IMR-90 (cell line): ENCODE results near the gene PGA5. TPM values are rescaled to one million over a fixed set of nuclear protein-coding genes. Genes with fewer than 3 reads are reported as not detected.

ENCODE experiments used
- ATAC-seq: fragments of 200-7000 bp; cut with Tn5 transposase; 2 replicates; pipeline ENCODE4 v1.9.1; 2020; ENCODE audit warnings: low read depth, mild to moderate bottlenecking, moderate library complexity
- BruUV-seq: library from RNA; stranded (reverse); fragments of 400-500 nt; replicated peaks from 2 replicates; lab custom pipeline; 2021; lab: Mats Ljungman, UMichigan
- CTCF ChIA-PET: fragments of 300-600 bp; formaldehyde crosslinking; extraction: SDS; loops from one replicate; lab custom pipeline; 2021; ENCODE audit warnings: antibody characterized with exemption; lab: Yijun Ruan, JAX
- POLR2A ChIA-PET: fragments of 300-600 bp; sonication (Branson Sonifier 250); formaldehyde crosslinking; loops from one replicate; lab custom pipeline; 2022; ENCODE audit warnings: antibody characterized with exemption; ENCODE audit not compliant: unreplicated experiment; lab: Charles Lee
- DNase-seq: peaks from one replicate; pipeline ENCODE4 v3.0.0; 2013
- H2AFZ ChIP-seq: replicated peaks from 2 replicates; pipeline ENCODE3; 2013; ENCODE audit warnings: low read length, mild to moderate bottlenecking; ENCODE audit not compliant: poor library complexity
- H2AK5ac ChIP-seq: 2 replicates; pipeline ENCODE4 v1.6.1; 2013; ENCODE audit warnings: low read depth, low read length, inconsistent platforms
- H2AK9ac ChIP-seq: replicated peaks from 2 replicates; pipeline ENCODE3; 2013; ENCODE audit warnings: mild to moderate bottlenecking, low read depth, low read length, moderate library complexity; ENCODE audit not compliant: poor library complexity
- H2BK120ac ChIP-seq: 2 replicates; pipeline ENCODE4 v1.6.1; 2013; ENCODE audit warnings: low read depth, low read length, inconsistent platforms
- H2BK15ac ChIP-seq: 3 replicates; pipeline ENCODE4 v1.6.1; 2013; ENCODE audit warnings: low read depth, low read length, inconsistent platforms
- H2BK20ac ChIP-seq: 2 replicates; pipeline ENCODE4 v1.6.1; 2013; ENCODE audit warnings: low read depth, mild to moderate bottlenecking, inconsistent platforms, low read length, moderate library complexity
- H2BK5ac ChIP-seq: 2 replicates; pipeline ENCODE4 v1.6.1; 2013; ENCODE audit warnings: mild to moderate bottlenecking, low read depth, low read length, inconsistent platforms; ENCODE audit not compliant: poor library complexity, severe bottlenecking
- H3K14ac ChIP-seq: replicated peaks from 2 replicates; pipeline ENCODE4 v1.6.1; 2013; ENCODE audit warnings: low read depth, low read length, inconsistent platforms
- H3K18ac ChIP-seq: 2 replicates; pipeline ENCODE4 v1.6.1; 2013; ENCODE audit warnings: low read depth, low read length, control low read depth
- H3K23ac ChIP-seq: 2 replicates; pipeline ENCODE4 v1.6.1; 2013; ENCODE audit warnings: low read depth, low read length, inconsistent platforms
- H3K27ac ChIP-seq: 2 replicates; pipeline ENCODE4 v1.5.1; 2013; ENCODE audit warnings: mild to moderate bottlenecking, control low read depth, low read length; ENCODE audit not compliant: insufficient read depth
- H3K27me3 ChIP-seq: 2 replicates; pipeline ENCODE4 v1.6.1; 2013; ENCODE audit warnings: low read length; ENCODE audit not compliant: control insufficient read depth, insufficient read depth
- H3K36me3 ChIP-seq: 2 replicates; pipeline ENCODE4 v1.6.1; 2013; ENCODE audit warnings: low read length, mixed read lengths; ENCODE audit not compliant: control insufficient read depth, insufficient read depth
- H3K4ac ChIP-seq: 2 replicates; pipeline ENCODE4 v1.6.1; 2013; ENCODE audit warnings: low read depth, low read length, inconsistent platforms
- H3K4me1 ChIP-seq: 2 replicates; pipeline ENCODE4 v1.6.1; 2013; ENCODE audit warnings: low read length, mixed read lengths; ENCODE audit not compliant: control insufficient read depth, insufficient read depth
- H3K4me2 ChIP-seq: 2 replicates; pipeline ENCODE4 v1.6.1; 2013; ENCODE audit warnings: low read depth, mild to moderate bottlenecking, control low read depth, low read length, moderate library complexity
- H3K4me3 ChIP-seq: 2 replicates; pipeline ENCODE4 v1.5.1; 2013; ENCODE audit warnings: low read depth, mild to moderate bottlenecking, control low read depth, low read length, moderate library complexity; ENCODE audit not compliant: insufficient read depth
- H3K56ac ChIP-seq: 2 replicates; pipeline ENCODE4 v1.6.1; 2013; ENCODE audit warnings: low read length, inconsistent platforms; ENCODE audit not compliant: insufficient read depth; ENCODE audit errors: extremely low read depth
- H3K79me1 ChIP-seq, 2 experiments: 2 replicates each; pipeline ENCODE4 v1.6.1; 2013; ENCODE audit warnings: low read length in 2 of 2, inconsistent platforms in 1 of 2, low read depth in 1 of 2
- H3K9ac ChIP-seq: 2 replicates; pipeline ENCODE4 v1.6.1; 2013; ENCODE audit warnings: low read depth, low read length, control low read depth
- H3K9me1 ChIP-seq: 2 replicates; pipeline ENCODE4 v1.6.1; 2013; ENCODE audit warnings: low read length, inconsistent platforms; ENCODE audit not compliant: insufficient read depth
- H3K9me3 ChIP-seq: 2 replicates; pipeline ENCODE4 v1.6.1; 2013; ENCODE audit warnings: low read length; ENCODE audit not compliant: control insufficient read depth, insufficient read depth
- H4K20me1 ChIP-seq: 2 replicates; pipeline ENCODE4 v1.6.1; 2013; ENCODE audit warnings: low read length, inconsistent platforms; ENCODE audit not compliant: insufficient read depth
- H4K5ac ChIP-seq: 2 replicates; pipeline ENCODE4 v1.6.1; 2013; ENCODE audit warnings: mild to moderate bottlenecking, low read depth, low read length, control low read depth
- H4K8ac ChIP-seq, 2 experiments: 2 replicates each; pipeline ENCODE4 v1.6.1; 2013; ENCODE audit warnings: low read depth in 2 of 2, low read length in 2 of 2, control low read depth in 1 of 2, inconsistent platforms in 1 of 2
- H4K91ac ChIP-seq: 2 replicates; pipeline ENCODE4 v1.6.1; 2013; ENCODE audit warnings: low read depth, low read length, inconsistent platforms; ENCODE audit not compliant: insufficient read depth
- BHLHE40 ChIP-seq: fragments of 150-350 bp; IDR thresholded peaks from 2 replicates; pipeline ENCODE4 v1.6.1; 2016; ENCODE audit warnings: mild to moderate bottlenecking, low read depth, low read length
- CEBPB ChIP-seq: IDR thresholded peaks from 2 replicates; pipeline ENCODE4 v1.6.1; 2012; ENCODE audit warnings: low read depth, low read length, improper control_type of control experiment
- CHD1 ChIP-seq: IDR thresholded peaks from 2 replicates; pipeline ENCODE4 v1.6.1; 2012; ENCODE audit warnings: low read depth, low read length, improper control_type of control experiment
- FOS ChIP-seq: fragments of 150-350 bp; IDR thresholded peaks from 2 replicates; pipeline ENCODE4 v1.6.1; 2016; ENCODE audit warnings: low read depth, low read length
- MAFK ChIP-seq: IDR thresholded peaks from 2 replicates; pipeline ENCODE4 v1.6.1; 2012; ENCODE audit warnings: low read depth, low read length, improper control_type of control experiment
- MAZ ChIP-seq: IDR thresholded peaks from 2 replicates; pipeline ENCODE4 v1.6.1; 2012; ENCODE audit warnings: low read depth, mild to moderate bottlenecking, low read length, improper control_type of control experiment, moderate library complexity, borderline replicate concordance
- MXI1 ChIP-seq: IDR thresholded peaks from 2 replicates; pipeline ENCODE4 v1.6.1; 2012; ENCODE audit warnings: low read depth, mild to moderate bottlenecking, low read length, moderate library complexity, borderline replicate concordance
- NFE2L2 ChIP-seq: fragments of 150-350 bp; IDR thresholded peaks from 2 replicates; pipeline ENCODE4 v1.6.1; 2016; ENCODE audit warnings: low read depth, mild to moderate bottlenecking, low read length
- POLR2A ChIP-seq: IDR thresholded peaks from 2 replicates; pipeline ENCODE4 v1.6.1; 2012; ENCODE audit warnings: mild to moderate bottlenecking, low read depth, low read length
- RAD21 ChIP-seq: IDR thresholded peaks from 2 replicates; pipeline ENCODE4 v1.6.1; 2012; ENCODE audit warnings: low read length, improper control_type of control experiment
- RCOR1 ChIP-seq: IDR thresholded peaks from 2 replicates; pipeline ENCODE4 v1.6.1; 2012; ENCODE audit warnings: mild to moderate bottlenecking, low read length, improper control_type of control experiment; ENCODE audit not compliant: insufficient replicate concordance
- RFX5 ChIP-seq: IDR thresholded peaks from 2 replicates; pipeline ENCODE4 v1.8.0; 2012; ENCODE audit warnings: low read depth, mild to moderate bottlenecking, low read length, moderate library complexity
- SMC3 ChIP-seq: fragments of 150-350 bp; IDR thresholded peaks from 2 replicates; pipeline ENCODE4 v1.6.1; 2016; ENCODE audit warnings: low read depth, mild to moderate bottlenecking, antibody characterized with exemption, low read length, moderate library complexity
- WGBS, 2 experiments: methylation state at CpG; one replicate each; pipeline versions ENCODE4 v1.1.5 to v1.1.7; 2013; ENCODE audit warnings: missing lambda C conversion rate in 2 of 2; ENCODE audit not compliant: insufficient read length in 1 of 2; ENCODE audit errors: extremely low coverage in 2 of 2; 5-methylcytosine and 5-hydroxymethylcytosine counted together
- dilution Hi-C: fragments of 300-500 bp; cut with HindIII; formaldehyde crosslinking; loops from one replicate; pipeline ENCODE4 v1.14.3; 2018; ENCODE audit warnings: low sequenced_read_pairs; ENCODE audit not compliant: unreplicated experiment
- in situ Hi-C: fragments of 300-500 bp; cut with MboI; formaldehyde crosslinking; loops from 3 replicates; pipeline ENCODE4 v1.14.3; 2019; ENCODE audit warnings: low sequenced_read_pairs, inconsistent platforms, mixed read lengths
- intact Hi-C: fragments of 100-400 bp; cut with micrococcal nuclease; formaldehyde crosslinking; loops from 2 replicates; pipeline ENCODE4 v1.10.0; 2022
- polyA plus RNA-seq, 3 experiments: library from polyadenylated mRNA; depleted of rRNA; stranded (reverse); fragments of >200 nt; gene quantifications; 2 replicates each; pipeline ENCODE4 v1.2.3, GENCODE V29; 2012; ENCODE audit warnings: low replicate concordance in 1 of 3
- total RNA-seq: library from RNA; depleted of rRNA; stranded (reverse); fragments of >200 nt; gene quantifications from 2 replicates; pipeline ENCODE4 v1.2.3, GENCODE V29; 2012
- TF ChIP-seq, protein P1 (sequence below): conservative IDR thresholded peaks from 2 replicates; pipeline ENCODE4 v1.5.1; 2012; ENCODE audit warnings: mild to moderate bottlenecking, low read depth, low read length, improper control_type of control experiment
- TF ChIP-seq, protein P2 (sequence below): fragments of 150-350 bp; IDR thresholded peaks from 2 replicates; pipeline ENCODE4 v1.6.1; 2017; ENCODE audit warnings: mild to moderate bottlenecking, antibody characterized with exemption, low read length, low read depth
- TF ChIP-seq, protein P3 (sequence below): fragments of 150-350 bp; IDR thresholded peaks from 2 replicates; pipeline ENCODE4 v1.6.1; 2016; ENCODE audit warnings: low read depth, mild to moderate bottlenecking, low read length, moderate library complexity, borderline replicate concordance

PGA5 gene
- total and polyA plus RNA-seq, 2 of the 4 experiments (the other 2 are of a cell fraction) = not detected

DNA sequence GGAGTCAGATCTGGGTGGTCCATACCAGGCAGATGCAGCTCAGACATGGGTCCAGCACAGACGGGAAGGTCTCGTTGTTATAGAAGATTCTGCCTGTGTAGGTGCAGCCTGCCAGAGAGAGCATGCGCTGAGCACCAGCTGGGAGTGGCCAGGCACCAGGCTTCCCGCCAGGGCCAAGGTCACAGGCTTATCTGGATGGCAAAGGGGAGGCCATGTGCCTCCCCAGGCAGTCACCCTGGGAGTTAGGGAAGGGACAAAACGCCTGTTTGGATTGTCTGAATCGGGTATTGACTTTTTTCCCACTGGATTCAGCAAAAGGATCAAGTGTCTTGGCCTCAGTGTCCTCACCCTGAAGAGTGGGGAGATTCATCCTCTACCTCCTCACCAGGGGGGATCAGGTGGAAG lies 26.5 kb downstream of the PGA5 start:
- POLR2A ChIA-PET = no interaction called here
- Histone ChIP-seq H4K8ac (no peak overlapping the region), H3K9me3 (no peaks in the 10 kb centered on the region)

More for the DNA sequence above, 26.5 kb downstream of the PGA5 start:
- Histone ChIP-seq H3K79me1 (no peaks in the 10 kb centered on the region), H2AK5ac (no peak overlapping the region), H4K20me1 (no peaks in the 10 kb centered on the region), H3K9ac (no peak overlapping the region), H3K9me1 (no peaks in the 10 kb centered on the region; the same call in 1 of the 2 replicates), H4K91ac (no peak overlapping the region), H3K4ac (no peak overlapping the region), H2BK5ac (no peak overlapping the region), H3K56ac (no peak overlapping the region), H2AK9ac (no peak overlapping the region), H3K27me3 (no peaks in the 10 kb centered on the region), H3K23ac (no peak overlapping the region), H3K36me3 (no peaks in the 10 kb centered on the region), H2BK20ac (no peak overlapping the region), H3K14ac (no peak overlapping the region), H2BK15ac (no peak overlapping the region), H3K18ac (no peak overlapping the region), H3K27ac (no peak overlapping the region), H2BK120ac (no peak overlapping the region), H4K5ac (no peak overlapping the region), H3K4me2 (no peak overlapping the region), H2AFZ (peak overlapping the region; percentile 39), H3K4me3 (no peak overlapping the region), H3K4me1 (peaks cover 2% of the 10 kb centered on the region)
- in situ Hi-C loops (no loop called here), dilution Hi-C loops (no loop called here), intact Hi-C loops (no loop called here)
- no CpG with 5 or more reads among the region's 6 CpGs for WGBS, 2 experiments
- DNase-seq (no peak), ATAC-seq (no peak)
- CTCF ChIA-PET = no interaction called here
- no TSS peak for BruUV-seq
- TF ChIP-seq, protein P1, sequence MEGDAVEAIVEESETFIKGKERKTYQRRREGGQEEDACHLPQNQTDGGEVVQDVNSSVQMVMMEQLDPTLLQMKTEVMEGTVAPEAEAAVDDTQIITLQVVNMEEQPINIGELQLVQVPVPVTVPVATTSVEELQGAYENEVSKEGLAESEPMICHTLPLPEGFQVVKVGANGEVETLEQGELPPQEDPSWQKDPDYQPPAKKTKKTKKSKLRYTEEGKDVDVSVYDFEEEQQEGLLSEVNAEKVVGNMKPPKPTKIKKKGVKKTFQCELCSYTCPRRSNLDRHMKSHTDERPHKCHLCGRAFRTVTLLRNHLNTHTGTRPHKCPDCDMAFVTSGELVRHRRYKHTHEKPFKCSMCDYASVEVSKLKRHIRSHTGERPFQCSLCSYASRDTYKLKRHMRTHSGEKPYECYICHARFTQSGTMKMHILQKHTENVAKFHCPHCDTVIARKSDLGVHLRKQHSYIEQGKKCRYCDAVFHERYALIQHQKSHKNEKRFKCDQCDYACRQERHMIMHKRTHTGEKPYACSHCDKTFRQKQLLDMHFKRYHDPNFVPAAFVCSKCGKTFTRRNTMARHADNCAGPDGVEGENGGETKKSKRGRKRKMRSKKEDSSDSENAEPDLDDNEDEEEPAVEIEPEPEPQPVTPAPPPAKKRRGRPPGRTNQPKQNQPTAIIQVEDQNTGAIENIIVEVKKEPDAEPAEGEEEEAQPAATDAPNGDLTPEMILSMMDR = no peak
- TF ChIP-seq, protein P2, sequence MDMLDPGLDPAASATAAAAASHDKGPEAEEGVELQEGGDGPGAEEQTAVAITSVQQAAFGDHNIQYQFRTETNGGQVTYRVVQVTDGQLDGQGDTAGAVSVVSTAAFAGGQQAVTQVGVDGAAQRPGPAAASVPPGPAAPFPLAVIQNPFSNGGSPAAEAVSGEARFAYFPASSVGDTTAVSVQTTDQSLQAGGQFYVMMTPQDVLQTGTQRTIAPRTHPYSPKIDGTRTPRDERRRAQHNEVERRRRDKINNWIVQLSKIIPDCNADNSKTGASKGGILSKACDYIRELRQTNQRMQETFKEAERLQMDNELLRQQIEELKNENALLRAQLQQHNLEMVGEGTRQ = no peak
- TF ChIP-seq CHD1 (no peak), RFX5 (no peak), MXI1 (no peak), CEBPB (no peak), POLR2A (no peak), RCOR1 (no peak), SMC3 (no peak), BHLHE40 (no peak), RAD21 (no peak), FOS (no peak), MAFK (no peak), NFE2L2 (no peak), MAZ (no peak)
- TF ChIP-seq, protein P3, sequence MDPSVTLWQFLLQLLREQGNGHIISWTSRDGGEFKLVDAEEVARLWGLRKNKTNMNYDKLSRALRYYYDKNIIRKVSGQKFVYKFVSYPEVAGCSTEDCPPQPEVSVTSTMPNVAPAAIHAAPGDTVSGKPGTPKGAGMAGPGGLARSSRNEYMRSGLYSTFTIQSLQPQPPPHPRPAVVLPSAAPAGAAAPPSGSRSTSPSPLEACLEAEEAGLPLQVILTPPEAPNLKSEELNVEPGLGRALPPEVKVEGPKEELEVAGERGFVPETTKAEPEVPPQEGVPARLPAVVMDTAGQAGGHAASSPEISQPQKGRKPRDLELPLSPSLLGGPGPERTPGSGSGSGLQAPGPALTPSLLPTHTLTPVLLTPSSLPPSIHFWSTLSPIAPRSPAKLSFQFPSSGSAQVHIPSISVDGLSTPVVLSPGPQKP = no peak
